A673 (cell line): ENCODE data around the gene MYH15.

ENCODE experiments used
- EZH2 ChIP-seq: fragments of 200-600 bp; sonication (generic); IDR thresholded peaks from 2 replicates; pipeline ENCODE4 v1.6.1; 2017; ENCODE audit warnings: borderline replicate concordance, low read depth, mild to moderate bottlenecking, mixed read lengths, antibody characterized with exemption, low read length; ENCODE audit not compliant: poor library complexity, severe bottlenecking
- TF ChIP-seq, protein P1 (sequence below): fragments of 300-800, 200-600 bp; sonication (generic); conservative IDR thresholded peaks from 2 replicates; pipeline ENCODE4 v1.5.1; 2017; ENCODE audit warnings: low read depth, mild to moderate bottlenecking, antibody characterized with exemption, low read length, moderate library complexity, mixed read lengths

DNA sequence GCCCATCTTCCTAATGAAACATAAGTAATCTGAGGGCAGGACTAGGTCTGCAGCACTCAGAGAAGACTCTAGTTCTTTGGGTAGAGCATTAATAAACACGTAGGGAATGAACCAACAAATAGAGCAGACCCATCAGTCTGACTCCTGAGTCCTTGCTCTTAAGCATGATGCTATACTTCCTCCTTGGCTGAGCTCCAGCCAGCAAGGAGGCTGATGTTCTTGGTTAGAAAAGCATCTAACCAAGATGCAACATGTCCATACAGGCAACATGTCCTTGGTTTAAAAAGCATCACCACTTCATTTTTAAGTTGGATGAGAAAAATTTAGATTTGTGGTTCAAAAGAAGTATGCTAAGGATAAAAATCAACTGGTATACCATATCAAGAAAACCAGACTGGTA is 8.5 kb upstream of the MYH15 start:
- TF ChIP-seq, protein P1, sequence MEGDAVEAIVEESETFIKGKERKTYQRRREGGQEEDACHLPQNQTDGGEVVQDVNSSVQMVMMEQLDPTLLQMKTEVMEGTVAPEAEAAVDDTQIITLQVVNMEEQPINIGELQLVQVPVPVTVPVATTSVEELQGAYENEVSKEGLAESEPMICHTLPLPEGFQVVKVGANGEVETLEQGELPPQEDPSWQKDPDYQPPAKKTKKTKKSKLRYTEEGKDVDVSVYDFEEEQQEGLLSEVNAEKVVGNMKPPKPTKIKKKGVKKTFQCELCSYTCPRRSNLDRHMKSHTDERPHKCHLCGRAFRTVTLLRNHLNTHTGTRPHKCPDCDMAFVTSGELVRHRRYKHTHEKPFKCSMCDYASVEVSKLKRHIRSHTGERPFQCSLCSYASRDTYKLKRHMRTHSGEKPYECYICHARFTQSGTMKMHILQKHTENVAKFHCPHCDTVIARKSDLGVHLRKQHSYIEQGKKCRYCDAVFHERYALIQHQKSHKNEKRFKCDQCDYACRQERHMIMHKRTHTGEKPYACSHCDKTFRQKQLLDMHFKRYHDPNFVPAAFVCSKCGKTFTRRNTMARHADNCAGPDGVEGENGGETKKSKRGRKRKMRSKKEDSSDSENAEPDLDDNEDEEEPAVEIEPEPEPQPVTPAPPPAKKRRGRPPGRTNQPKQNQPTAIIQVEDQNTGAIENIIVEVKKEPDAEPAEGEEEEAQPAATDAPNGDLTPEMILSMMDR: no peak
- no peak for TF ChIP-seq EZH2
